GM06990 (cell line): ENCODE results near the gene CA5A.

Experiments
- DNase-seq: peaks from one replicate; pipeline ENCODE4 v3.0.0-alpha.2; 2011; ENCODE audit not compliant: insufficient read length; ENCODE audit errors: extremely low read depth
- H3K27me3 ChIP-seq: replicated peaks from 2 replicates; pipeline ENCODE4 v1.6.0; 2011; ENCODE audit warnings: low read length; ENCODE audit not compliant: control insufficient read depth, insufficient read depth
- H3K36me3 ChIP-seq: 2 replicates; pipeline ENCODE4 v1.5.1; 2011; ENCODE audit warnings: low read length; ENCODE audit not compliant: control insufficient read depth, insufficient read depth
- H3K4me3 ChIP-seq: replicated peaks from 2 replicates; pipeline ENCODE4 v1.5.1; 2011; ENCODE audit warnings: low read depth, mild to moderate bottlenecking, control low read depth, low read length
- TF ChIP-seq, protein P1 (sequence below): IDR thresholded peaks from 2 replicates; pipeline ENCODE4 v1.5.1; 2011; ENCODE audit warnings: low read length, control low read depth, mild to moderate bottlenecking, inconsistent platforms; ENCODE audit not compliant: insufficient read depth, poor library complexity, severe bottlenecking

The CA5A gene

DNA sequence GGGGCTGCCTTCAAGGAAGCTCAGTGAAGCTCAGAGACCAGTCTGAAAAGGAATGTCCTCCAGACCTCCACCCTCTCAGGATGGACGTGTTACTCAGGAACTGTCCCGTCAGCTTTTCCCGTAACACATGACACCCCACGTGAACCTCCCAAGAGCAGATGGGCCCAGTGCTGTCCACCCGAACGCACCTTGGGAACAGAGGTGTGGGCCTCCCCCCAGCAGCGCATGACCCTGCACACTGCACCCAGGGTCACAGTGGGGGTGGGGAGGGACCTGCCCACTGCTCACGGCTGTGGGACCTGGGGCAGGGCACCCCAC is 88.9 kb downstream of the CA5A start:
- Histone ChIP-seq H3K27me3 (no peaks in the 10 kb centered on the region), H3K4me3 (no peak overlapping the region), H3K36me3 (peaks cover 59% of the 10 kb centered on the region)
- TF ChIP-seq, protein P1, sequence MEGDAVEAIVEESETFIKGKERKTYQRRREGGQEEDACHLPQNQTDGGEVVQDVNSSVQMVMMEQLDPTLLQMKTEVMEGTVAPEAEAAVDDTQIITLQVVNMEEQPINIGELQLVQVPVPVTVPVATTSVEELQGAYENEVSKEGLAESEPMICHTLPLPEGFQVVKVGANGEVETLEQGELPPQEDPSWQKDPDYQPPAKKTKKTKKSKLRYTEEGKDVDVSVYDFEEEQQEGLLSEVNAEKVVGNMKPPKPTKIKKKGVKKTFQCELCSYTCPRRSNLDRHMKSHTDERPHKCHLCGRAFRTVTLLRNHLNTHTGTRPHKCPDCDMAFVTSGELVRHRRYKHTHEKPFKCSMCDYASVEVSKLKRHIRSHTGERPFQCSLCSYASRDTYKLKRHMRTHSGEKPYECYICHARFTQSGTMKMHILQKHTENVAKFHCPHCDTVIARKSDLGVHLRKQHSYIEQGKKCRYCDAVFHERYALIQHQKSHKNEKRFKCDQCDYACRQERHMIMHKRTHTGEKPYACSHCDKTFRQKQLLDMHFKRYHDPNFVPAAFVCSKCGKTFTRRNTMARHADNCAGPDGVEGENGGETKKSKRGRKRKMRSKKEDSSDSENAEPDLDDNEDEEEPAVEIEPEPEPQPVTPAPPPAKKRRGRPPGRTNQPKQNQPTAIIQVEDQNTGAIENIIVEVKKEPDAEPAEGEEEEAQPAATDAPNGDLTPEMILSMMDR = no peak
- DNase-seq = no peak

DNA sequence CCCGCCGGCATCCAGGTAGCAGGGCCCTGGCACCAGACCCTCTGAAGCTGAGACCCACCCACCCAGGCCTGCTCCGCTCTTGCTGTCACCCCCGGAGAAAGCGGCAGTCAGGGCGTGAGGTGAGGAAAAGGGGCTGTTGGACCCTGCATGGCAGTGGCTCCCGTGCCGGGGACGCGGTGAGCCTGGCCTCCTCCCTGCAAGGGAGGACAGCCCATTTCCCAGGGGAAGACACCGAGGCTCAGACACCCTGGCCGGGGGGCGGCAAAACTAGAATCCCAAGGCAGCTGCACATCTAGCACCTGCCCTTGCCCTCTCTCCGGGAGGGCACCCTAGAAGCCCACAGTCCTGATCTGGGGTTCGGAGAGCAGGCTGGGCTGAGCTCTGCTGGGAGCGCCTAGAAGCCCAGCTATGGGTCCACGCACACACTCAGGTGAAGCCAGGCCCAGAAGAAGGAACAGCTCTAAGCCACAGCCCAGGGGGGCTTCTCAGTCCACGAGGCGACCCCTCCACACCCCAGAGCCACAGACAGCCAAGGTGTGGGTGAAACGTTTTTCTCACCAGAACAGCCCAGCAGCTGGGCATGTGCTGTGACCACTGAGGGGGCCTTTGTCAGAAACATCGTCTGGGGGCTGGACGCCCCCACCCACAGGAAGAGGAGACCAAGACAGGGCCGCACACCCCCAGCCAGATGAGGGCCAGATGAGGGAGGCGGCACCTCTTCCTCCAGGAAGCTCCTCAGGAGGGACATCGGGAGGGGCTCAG is 89.4 kb downstream of the CA5A start:
- TF ChIP-seq, protein P1 = no peak
- DNase-seq = no peak
- no peaks in the 10 kb centered on the region for H3K27me3 ChIP-seq
- peaks cover 55% of the 10 kb centered on the region for H3K36me3 ChIP-seq
- no peak overlapping the region for H3K4me3 ChIP-seq

DNA sequence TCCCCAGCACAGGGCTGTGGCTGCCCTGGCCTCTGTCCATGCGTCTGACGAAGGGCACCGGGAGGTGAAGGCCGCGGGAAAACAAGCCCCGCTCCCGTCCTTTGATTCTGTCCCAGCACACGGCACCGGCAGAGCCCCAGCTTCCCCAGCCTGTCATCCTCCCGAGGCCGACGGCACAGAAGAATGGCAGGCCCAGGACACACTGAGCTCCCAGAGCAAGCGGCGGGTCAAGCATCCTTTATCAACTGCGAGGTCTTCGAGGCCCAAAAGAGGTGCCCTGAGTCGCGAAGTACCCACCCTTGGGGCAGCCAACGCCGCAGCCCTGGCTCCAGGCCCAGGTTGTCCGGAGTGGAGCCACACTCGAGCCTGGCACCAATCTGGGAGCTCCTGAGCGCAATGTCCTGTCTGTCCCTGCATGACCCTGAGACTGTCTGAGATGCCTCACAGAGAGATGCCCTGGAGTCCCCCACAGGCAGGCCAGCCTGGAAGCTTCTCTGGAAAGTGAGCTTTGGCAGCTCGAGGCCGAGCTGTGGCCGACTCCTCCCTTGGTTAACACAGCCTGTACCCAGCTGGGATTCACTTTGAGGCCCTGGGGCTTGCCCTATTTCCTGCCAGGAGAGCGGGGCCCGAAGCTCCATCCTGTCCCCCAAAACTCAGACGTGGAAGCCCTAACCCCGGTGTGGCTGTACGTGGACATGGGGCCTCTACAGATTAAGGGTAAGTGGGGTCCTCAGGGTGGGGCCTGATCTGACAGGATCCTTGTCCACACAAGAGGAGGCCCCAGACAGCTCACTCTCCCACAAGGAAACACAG is 90.3 kb downstream of the CA5A start:
- H3K36me3 ChIP-seq = peaks cover 55% of the 10 kb centered on the region
- H3K4me3 ChIP-seq = no peak overlapping the region
- DNase-seq = no peak
- TF ChIP-seq, protein P1 = no peak
- no peaks in the 10 kb centered on the region for H3K27me3 ChIP-seq

DNA sequence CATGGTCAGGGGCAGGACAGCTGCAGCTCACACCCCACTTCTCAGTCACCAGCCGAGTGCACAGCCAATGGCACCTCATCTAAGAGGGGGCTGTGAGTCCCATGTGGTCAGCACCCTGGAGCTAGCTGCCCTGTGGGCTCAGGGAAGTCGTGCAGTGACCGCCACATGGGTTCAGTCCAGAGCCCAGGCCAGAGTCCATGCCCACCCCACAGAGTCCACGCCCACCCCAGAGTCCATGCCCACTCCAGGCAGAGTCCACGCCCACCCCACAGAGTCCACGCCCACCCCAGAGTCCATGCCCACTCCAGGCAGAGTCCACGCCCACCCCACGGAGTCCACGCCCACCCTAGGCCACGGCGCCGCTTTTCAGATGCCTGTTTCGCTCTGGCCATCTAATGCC is 91.1 kb downstream of the CA5A start:
- H3K4me3 ChIP-seq = no peak overlapping the region

DNA sequence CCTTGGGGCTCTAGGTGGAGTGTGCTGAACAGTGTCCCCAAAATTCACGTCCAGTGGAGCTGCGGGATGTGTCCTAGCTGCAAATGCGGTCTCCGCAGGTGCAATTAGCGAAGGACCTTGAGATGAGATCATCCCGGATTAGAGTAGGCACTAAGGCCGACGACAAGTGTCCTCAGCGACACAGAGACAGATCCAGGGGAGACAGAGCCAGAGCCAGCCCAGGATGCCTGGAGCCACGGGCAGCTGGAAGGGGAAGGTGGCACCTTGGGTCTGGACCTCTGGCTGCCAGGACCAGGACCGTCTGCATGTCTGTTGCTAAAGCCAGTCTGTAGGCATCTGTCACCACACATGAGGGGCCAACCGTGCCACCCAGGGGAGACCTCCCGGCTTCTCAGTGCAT is 91.5 kb downstream of the CA5A start:
- TF ChIP-seq, protein P1 = no peak
- Histone ChIP-seq H3K4me3 (no peak overlapping the region), H3K36me3 (peaks cover 54% of the 10 kb centered on the region), H3K27me3 (no peaks in the 10 kb centered on the region)
- no peak for DNase-seq

More for the DNA sequence above, 91.1 kb downstream of the CA5A start:
- TF ChIP-seq, protein P1 = no peak
- no peak for DNase-seq
- H3K36me3 ChIP-seq = peaks cover 57% of the 10 kb centered on the region
- H3K27me3 ChIP-seq = no peaks in the 10 kb centered on the region
